Body of pancreas (tissue), 4 donors: ENCODE data around the gene STYXL2.

Source experiments
- CTCF ChIP-seq, 7 experiments: fragments of 450-650 bp in 4 of 7; fragments of 200-600 bp in 3 of 7; sonication (generic) in 3 of 7; IDR thresholded peaks; one replicate each; pipeline ENCODE4 v1.5.1; 2016 to 2019; ENCODE audit warnings: antibody characterized with exemption in 7 of 7
- POLR2A ChIP-seq, 3 donors: fragments of 450-650 bp; IDR thresholded peaks; one replicate each; pipeline ENCODE4 v1.6.1; 2016; ENCODE audit warnings: antibody characterized with exemption in 3 of 3, mild to moderate bottlenecking in 2 of 3

DNA sequence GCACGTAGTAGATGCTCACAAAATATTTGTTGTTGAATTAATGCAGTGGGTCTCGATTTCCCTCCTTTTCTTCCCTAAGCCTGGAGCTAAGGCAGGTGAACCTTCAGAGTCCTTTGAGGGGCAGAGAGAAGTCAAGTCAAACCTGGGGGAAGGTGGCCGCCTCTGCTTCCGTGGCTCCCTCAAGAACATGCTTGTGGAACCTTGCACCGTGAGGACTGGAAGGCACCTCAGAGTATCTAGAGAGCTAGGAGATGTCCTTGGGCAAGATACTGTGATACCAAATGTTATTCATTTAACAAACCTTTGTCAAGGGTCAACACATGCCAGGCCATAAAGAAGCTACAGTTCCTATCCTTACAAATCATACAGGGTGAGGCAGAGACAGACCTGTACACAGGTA is 42.0 kb upstream of the STYXL2 start:
- TF ChIP-seq CTCF (IDR thresholded peaks at IDR 0.05) (no peak), POLR2A (IDR thresholded peaks at IDR 0.05) (no peak)
